ENCODE measurements around the gene CHAMP1. TPM values are rescaled to one million over a fixed set of nuclear protein-coding genes. Genes with fewer than 3 reads are reported as not detected.

CHAMP1 gene, protein sequence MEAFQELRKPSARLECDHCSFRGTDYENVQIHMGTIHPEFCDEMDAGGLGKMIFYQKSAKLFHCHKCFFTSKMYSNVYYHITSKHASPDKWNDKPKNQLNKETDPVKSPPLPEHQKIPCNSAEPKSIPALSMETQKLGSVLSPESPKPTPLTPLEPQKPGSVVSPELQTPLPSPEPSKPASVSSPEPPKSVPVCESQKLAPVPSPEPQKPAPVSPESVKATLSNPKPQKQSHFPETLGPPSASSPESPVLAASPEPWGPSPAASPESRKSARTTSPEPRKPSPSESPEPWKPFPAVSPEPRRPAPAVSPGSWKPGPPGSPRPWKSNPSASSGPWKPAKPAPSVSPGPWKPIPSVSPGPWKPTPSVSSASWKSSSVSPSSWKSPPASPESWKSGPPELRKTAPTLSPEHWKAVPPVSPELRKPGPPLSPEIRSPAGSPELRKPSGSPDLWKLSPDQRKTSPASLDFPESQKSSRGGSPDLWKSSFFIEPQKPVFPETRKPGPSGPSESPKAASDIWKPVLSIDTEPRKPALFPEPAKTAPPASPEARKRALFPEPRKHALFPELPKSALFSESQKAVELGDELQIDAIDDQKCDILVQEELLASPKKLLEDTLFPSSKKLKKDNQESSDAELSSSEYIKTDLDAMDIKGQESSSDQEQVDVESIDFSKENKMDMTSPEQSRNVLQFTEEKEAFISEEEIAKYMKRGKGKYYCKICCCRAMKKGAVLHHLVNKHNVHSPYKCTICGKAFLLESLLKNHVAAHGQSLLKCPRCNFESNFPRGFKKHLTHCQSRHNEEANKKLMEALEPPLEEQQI
- 10 to 100 TPM in 1 of 6 donors, 1 to 10 TPM in 5; 6.5 to 12.3 (median 8.8) TPM for total RNA-seq
- 1 to 10 TPM; 3.6 to 4.8 TPM for polyA plus RNA-seq

DNA sequence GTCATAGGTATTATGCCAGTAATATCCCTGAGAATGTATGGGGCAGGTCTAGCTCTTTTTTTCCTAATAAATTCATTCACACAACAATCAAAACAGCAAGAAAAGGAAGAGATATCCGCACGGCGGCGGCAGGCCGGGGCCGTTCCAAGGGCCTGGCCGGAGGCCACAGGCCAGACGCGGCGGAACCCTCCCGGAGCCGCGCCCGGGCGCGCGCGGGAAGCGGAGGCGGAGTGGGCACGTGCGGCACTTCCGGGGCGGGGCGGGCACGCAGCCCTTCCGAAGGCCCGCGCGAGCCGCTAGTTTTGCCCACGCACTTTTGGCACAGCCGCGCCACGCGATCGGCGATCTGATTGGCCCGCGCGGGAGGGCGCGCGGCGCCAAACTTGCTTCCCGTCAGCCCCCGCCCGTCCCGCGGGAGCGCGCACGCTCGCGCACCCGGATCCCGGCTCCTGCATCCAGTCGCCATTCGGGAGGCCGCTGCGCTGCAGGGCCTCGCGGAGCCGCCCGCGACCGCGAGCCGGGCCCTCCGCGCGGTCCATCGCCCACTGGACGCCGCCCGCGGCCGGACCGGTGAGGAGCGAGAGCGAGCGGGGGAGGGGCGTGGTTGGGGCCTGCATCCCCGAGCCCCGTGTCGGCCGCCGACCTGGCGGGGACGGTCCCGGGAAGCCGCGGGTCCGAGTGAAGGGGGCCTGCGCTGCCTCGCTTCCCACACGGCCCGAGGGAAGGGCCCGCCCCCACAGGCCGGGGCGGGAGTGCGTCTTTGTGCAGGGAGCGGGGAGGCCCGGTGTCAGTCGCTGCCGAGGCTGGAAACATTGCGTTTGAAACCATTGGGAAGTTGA, at the start of gene CHAMP1:
Gene CHAMP1, plus strand, starts transcription at position 430 of the 839 bp plus-strand sequence. CDS start 9,340 bp downstream, outside the sequence.
- H3K9me3 ChIP-seq, result no peaks in the 10 kb centered on the region
- FAIRE-seq, result no peak
- H3K4me1 ChIP-seq, result peaks cover 11 to 29% (median 21%) of the 10 kb centered on the region in 3 donors
- peak within 1 kb of the TSS; percentile 56 to 82 (median 76) for H3K27ac ChIP-seq
- WGBS, 2 donors, result 0 to 1% methylated on average over 75 to 107 of the region's 107 CpGs
- intact Hi-C loops (cut with DNase I), result no loop called here
- TF ChIP-seq, protein P1, sequence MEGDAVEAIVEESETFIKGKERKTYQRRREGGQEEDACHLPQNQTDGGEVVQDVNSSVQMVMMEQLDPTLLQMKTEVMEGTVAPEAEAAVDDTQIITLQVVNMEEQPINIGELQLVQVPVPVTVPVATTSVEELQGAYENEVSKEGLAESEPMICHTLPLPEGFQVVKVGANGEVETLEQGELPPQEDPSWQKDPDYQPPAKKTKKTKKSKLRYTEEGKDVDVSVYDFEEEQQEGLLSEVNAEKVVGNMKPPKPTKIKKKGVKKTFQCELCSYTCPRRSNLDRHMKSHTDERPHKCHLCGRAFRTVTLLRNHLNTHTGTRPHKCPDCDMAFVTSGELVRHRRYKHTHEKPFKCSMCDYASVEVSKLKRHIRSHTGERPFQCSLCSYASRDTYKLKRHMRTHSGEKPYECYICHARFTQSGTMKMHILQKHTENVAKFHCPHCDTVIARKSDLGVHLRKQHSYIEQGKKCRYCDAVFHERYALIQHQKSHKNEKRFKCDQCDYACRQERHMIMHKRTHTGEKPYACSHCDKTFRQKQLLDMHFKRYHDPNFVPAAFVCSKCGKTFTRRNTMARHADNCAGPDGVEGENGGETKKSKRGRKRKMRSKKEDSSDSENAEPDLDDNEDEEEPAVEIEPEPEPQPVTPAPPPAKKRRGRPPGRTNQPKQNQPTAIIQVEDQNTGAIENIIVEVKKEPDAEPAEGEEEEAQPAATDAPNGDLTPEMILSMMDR (IDR thresholded peaks at IDR 0.05), result no peak
- H3K27me3 ChIP-seq, result no peaks in the 10 kb centered on the region
- ATAC-seq, result peak; percentile 93 to 97 (median 96)
- peak; percentile 93 to 98 (median 96) for DNase-seq
- H3K36me3 ChIP-seq, result no peaks in the 10 kb centered on the region
- peak within 1 kb of the TSS; percentile 80 to 94 (median 82) for H3K4me3 ChIP-seq

DNA sequence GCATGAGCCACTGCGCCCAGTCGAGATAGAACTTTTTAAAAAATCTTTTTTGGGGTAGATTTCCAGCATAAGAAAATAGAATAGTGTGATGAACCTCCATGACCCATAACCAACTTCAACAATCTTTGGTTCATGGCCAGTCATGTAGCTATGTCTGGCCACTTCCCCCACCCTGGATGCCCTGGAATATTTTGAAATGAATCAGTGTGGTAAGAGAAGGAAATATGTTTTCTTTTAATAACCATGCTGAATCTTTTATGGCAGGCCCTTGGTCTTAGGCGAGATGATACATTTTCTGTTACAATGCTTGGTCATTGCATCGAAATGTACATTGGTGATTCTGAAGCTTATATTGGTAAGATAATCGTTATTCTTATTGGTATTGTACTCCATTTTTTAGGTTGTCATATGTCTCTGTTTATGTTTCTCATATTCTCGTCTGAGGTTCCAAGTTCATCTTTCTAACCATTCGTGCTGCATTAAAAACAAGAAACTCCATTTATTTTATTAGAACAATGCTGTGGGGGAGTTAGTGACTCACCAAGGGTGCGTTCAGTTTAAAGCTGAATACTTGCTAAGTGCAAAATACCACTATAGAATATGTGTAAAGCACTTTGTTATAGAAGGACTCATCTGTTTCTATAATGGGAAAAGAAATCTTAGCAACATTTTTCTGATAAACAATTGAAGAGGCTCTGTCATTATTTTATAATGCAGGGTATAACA, 49.3 kb upstream of the CHAMP1 start:
- H3K36me3 ChIP-seq, result peaks cover 0 to 82% (median 5%) of the 10 kb centered on the region in 3 donors
- no peak overlapping the region for H3K27ac ChIP-seq
- FAIRE-seq (no peak), ATAC-seq (no peak), DNase-seq (no peak)
- peaks cover under 1 to 8% (median 2%) of the 10 kb centered on the region in 3 donors for H3K4me1 ChIP-seq
- H3K9me3 ChIP-seq, result no peaks in the 10 kb centered on the region
- intact Hi-C loops (cut with DNase I), result no loop called here
- WGBS, 2 donors, result 90 to 93% methylated on average over 8 of the region's 8 CpGs
- TF ChIP-seq, protein P1 (IDR thresholded peaks at IDR 0.05), result no peak
- no peaks in the 10 kb centered on the region for H3K27me3 ChIP-seq
- no peak overlapping the region for H3K4me3 ChIP-seq

DNA sequence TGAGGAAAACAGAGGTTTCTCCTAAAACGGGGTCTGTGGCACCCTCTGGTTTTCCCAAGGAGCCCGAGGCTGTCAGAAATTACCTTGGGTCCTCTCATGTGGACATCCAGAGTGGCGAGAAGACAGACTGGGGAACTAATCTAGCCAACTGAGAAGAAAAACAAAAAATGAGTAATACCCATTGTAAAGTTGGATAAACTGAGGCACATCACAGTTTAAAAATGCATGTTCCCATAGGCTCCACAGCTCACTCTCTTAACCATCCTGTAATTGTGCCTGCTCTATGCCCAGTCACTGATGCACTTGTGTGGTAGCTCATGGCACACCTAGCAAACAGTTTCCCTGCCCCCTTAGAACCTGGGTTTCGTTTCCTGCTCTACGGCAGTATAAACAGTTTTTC, 48.1 kb upstream of the CHAMP1 start:
- no peaks in the 10 kb centered on the region for H3K4me1 ChIP-seq
- 94 to 95% methylated on average over 5 of the region's 5 CpGs for WGBS, 2 donors
- no peak for FAIRE-seq
- DNase-seq, result no peak
- no peaks in the 10 kb centered on the region for H3K9me3 ChIP-seq
- TF ChIP-seq, protein P1 (IDR thresholded peaks at IDR 0.05), result no peak
- ATAC-seq, result no peak
- no peak overlapping the region for H3K4me3 ChIP-seq
- H3K27me3 ChIP-seq, result no peaks in the 10 kb centered on the region
- peaks cover 0 to 77% (median 5%) of the 10 kb centered on the region in 3 donors for H3K36me3 ChIP-seq
- intact Hi-C loops (cut with DNase I), result no loop called here
- no peak overlapping the region for H3K27ac ChIP-seq

All from pancreas (tissue), 10 donors.